CD8-positive, alpha-beta memory T cell (primary cell): ENCODE results near the gene LRCH1. TPM values are rescaled to one million over a fixed set of nuclear protein-coding genes. Genes with fewer than 3 reads are reported as not detected.

Source experiments
- CTCF ChIA-PET: fragments of 350-600 bp; sonication (Branson Sonifier 250); formaldehyde crosslinking; loops from one replicate; lab custom pipeline; 2021; ENCODE audit warnings: antibody characterized with exemption; lab: Charles Lee
- POLR2A ChIA-PET: fragments of 350-600 bp; sonication (Branson Sonifier 250); formaldehyde crosslinking; loops from one replicate; lab custom pipeline; 2021; ENCODE audit warnings: antibody characterized with exemption; lab: Charles Lee
- DNase-seq, 5 donors: peaks; one replicate each; pipeline versions ENCODE4 v3.0.0 to v3.0.0-alpha.2; 2020 to 2022; ENCODE audit warnings: mixed read lengths in 1 of 5
- H3K27ac ChIP-seq: one replicate; pipeline ENCODE4 v1.7.0; 2013; ENCODE audit warnings: low read depth, mild to moderate bottlenecking, low read length, moderate library complexity
- H3K27me3 ChIP-seq: 2 replicates; pipeline ENCODE4 v1.7.0; 2013; ENCODE audit warnings: low read length, mild to moderate bottlenecking; ENCODE audit not compliant: insufficient read depth, poor library complexity, severe bottlenecking
- H3K36me3 ChIP-seq: 2 replicates; pipeline ENCODE4 v1.7.0; 2013; ENCODE audit warnings: mild to moderate bottlenecking, low read length, moderate library complexity; ENCODE audit not compliant: insufficient read depth
- H3K4me1 ChIP-seq: 2 replicates; pipeline ENCODE4 v1.7.0; 2013; ENCODE audit warnings: mild to moderate bottlenecking, low read length, moderate library complexity; ENCODE audit not compliant: insufficient read depth
- H3K4me3 ChIP-seq: 2 replicates; pipeline ENCODE4 v1.7.0; 2013; ENCODE audit warnings: mild to moderate bottlenecking, low read length
- H3K9me3 ChIP-seq: 2 replicates; pipeline ENCODE4 v1.7.0; 2013; ENCODE audit warnings: mild to moderate bottlenecking, low read length
- H3K27ac Mint-ChIP-seq, 8 donors: one replicate each; pipeline ENCODE4 v1.8.0; 2020 to 2021; ENCODE audit warnings: mixed read lengths in 8 of 8, mild to moderate bottlenecking in 6 of 8, inconsistent platforms in 3 of 8, moderate library complexity in 3 of 8
- H3K27me3 Mint-ChIP-seq, 2 donors: one replicate each; pipeline ENCODE4 v1.8.0; 2020 to 2021; ENCODE audit warnings: mixed read lengths in 2 of 2, mild to moderate bottlenecking in 1 of 2, moderate library complexity in 1 of 2
- H3K36me3 Mint-ChIP-seq, 3 donors: one replicate each; pipeline ENCODE4 v1.8.0; 2020 to 2021; ENCODE audit warnings: mixed read lengths in 3 of 3, inconsistent platforms in 1 of 3, mild to moderate bottlenecking in 1 of 3
- H3K4me1 Mint-ChIP-seq, 3 donors: one replicate each; pipeline ENCODE4 v1.8.0; 2020 to 2021; ENCODE audit warnings: mixed read lengths in 3 of 3, inconsistent platforms in 1 of 3, mild to moderate bottlenecking in 1 of 3
- H3K4me3 Mint-ChIP-seq, 7 donors: one replicate each; pipeline ENCODE4 v1.8.0; 2020 to 2021; ENCODE audit warnings: mixed read lengths in 7 of 7, mild to moderate bottlenecking in 6 of 7, moderate library complexity in 4 of 7, inconsistent platforms in 2 of 7
- H3K9me3 Mint-ChIP-seq, 5 donors: one replicate each; pipeline ENCODE4 v1.8.0; 2020 to 2022; ENCODE audit warnings: mixed read lengths in 5 of 5, mild to moderate bottlenecking in 3 of 5, moderate library complexity in 2 of 5, inconsistent platforms in 1 of 5
- polyA plus RNA-seq: library from polyadenylated mRNA; unstranded; fragments of 300-500 nt; fragmentation: Illumina TruSeq; gene quantifications from one replicate; pipeline ENCODE4 v1.2.3, GENCODE V29; 2021
- total RNA-seq, 2 experiments: library from RNA; stranded (reverse); gene quantifications; one replicate each; pipeline ENCODE4 v1.2.3, GENCODE V29; 2021

LRCH1 gene
- total and polyA plus RNA-seq, 3 experiments from 2014 or later: 4.9 to 17.8 (median 16.7) TPM

- Mint-ChIP-seq H3K9me3 (no peaks in the 10 kb centered on the region), H3K27me3 (no peaks in the 10 kb centered on the region), H3K4me3 (peak overlapping the region in 4 of 7 donors; percentile 4 to 51 (median 28)), H3K36me3 (no peaks in the 10 kb centered on the region), H3K4me1 (peaks cover 70 to 93% (median 91%) of the 10 kb centered on the region in 3 donors), H3K27ac (peak overlapping the region in 2 of 8 donors; percentile 58 to 92)
- H3K27me3 ChIP-seq: no peaks in the 10 kb centered on the region
- H3K9me3 ChIP-seq: no peaks in the 10 kb centered on the region
- no peaks in the 10 kb centered on the region for H3K36me3 ChIP-seq
- no peak for DNase-seq
- POLR2A ChIA-PET: no interaction called here
- H3K4me1 ChIP-seq: peaks cover 49% of the 10 kb centered on the region
- H3K4me3 ChIP-seq: no peak overlapping the region
- CTCF ChIA-PET: no interaction called here
- H3K27ac ChIP-seq: no peak overlapping the region
Observed at GRCh38 chr13:46598140-46598819, 45.3 kb downstream of the LRCH1 start.

- Histone ChIP-seq H3K36me3 (no peaks in the 10 kb centered on the region), H3K9me3 (no peaks in the 10 kb centered on the region), H3K4me1 (peaks cover 45% of the 10 kb centered on the region), H3K27me3 (no peaks in the 10 kb centered on the region), H3K4me3 (no peak overlapping the region), H3K27ac (no peak overlapping the region)
- peaks cover 65 to 89% (median 87%) of the 10 kb centered on the region in 3 donors for H3K4me1 Mint-ChIP-seq
- no peaks in the 10 kb centered on the region for H3K36me3 Mint-ChIP-seq
- peak overlapping the region in 2 of 8 donors; percentile 3 to 60 for H3K27ac Mint-ChIP-seq
- no peaks in the 10 kb centered on the region for H3K9me3 Mint-ChIP-seq
- peak overlapping the region in 2 of 7 donors; percentile 1 to 4 for H3K4me3 Mint-ChIP-seq
- H3K27me3 Mint-ChIP-seq: no peaks in the 10 kb centered on the region
- ChIA-PET CTCF (no interaction called here), POLR2A (no interaction called here)
- DNase-seq: no peak
Observed at GRCh38 chr13:46598820-46599180, 45.8 kb downstream of the LRCH1 start.

GRCh38 chr13:46600943-46601311 lies 48.0 kb downstream of the LRCH1 start:
- Histone ChIP-seq H3K27me3 (no peaks in the 10 kb centered on the region), H3K9me3 (no peaks in the 10 kb centered on the region), H3K4me1 (peaks cover 32% of the 10 kb centered on the region), H3K4me3 (no peak overlapping the region), H3K36me3 (no peaks in the 10 kb centered on the region), H3K27ac (no peak overlapping the region)
- Mint-ChIP-seq H3K27me3 (no peaks in the 10 kb centered on the region), H3K4me1 (peaks cover 67 to 89% (median 88%) of the 10 kb centered on the region in 3 donors), H3K36me3 (no peaks in the 10 kb centered on the region), H3K4me3 (peak overlapping the region in 1 of 7 donors; percentile 2), H3K27ac (peak overlapping the region in 1 of 8 donors; percentile 40), H3K9me3 (no peaks in the 10 kb centered on the region)
- ChIA-PET CTCF (no interaction called here), POLR2A (no interaction called here)
- no peak for DNase-seq

- Histone ChIP-seq H3K9me3 (no peaks in the 10 kb centered on the region), H3K4me1 (peaks cover 40% of the 10 kb centered on the region), H3K27ac (no peak overlapping the region), H3K4me3 (no peak overlapping the region), H3K36me3 (no peaks in the 10 kb centered on the region), H3K27me3 (no peaks in the 10 kb centered on the region)
- CTCF ChIA-PET: interaction anchor here (0.6 kb wide), 1 partner anchor 90 kb away, joined by 3 read pairs; no protein-coding TSS in a partner anchor
- Mint-ChIP-seq H3K27me3 (no peaks in the 10 kb centered on the region), H3K27ac (no peak overlapping the region), H3K9me3 (no peaks in the 10 kb centered on the region), H3K4me1 (peaks cover 80 to 93% (median 91%) of the 10 kb centered on the region in 3 donors), H3K4me3 (no peak overlapping the region), H3K36me3 (no peaks in the 10 kb centered on the region)
- POLR2A ChIA-PET: no interaction called here
- no peak for DNase-seq
Observed at GRCh38 chr13:46602531-46602930, 49.6 kb downstream of the LRCH1 start.

GRCh38 chr13:46603165-46603603 lies 50.2 kb downstream of the LRCH1 start:
- Mint-ChIP-seq H3K27ac (peak overlapping the region in 1 of 8 donors; percentile 8), H3K27me3 (no peaks in the 10 kb centered on the region), H3K9me3 (no peaks in the 10 kb centered on the region), H3K36me3 (no peaks in the 10 kb centered on the region), H3K4me3 (no peak overlapping the region), H3K4me1 (peaks cover 80 to 93% (median 91%) of the 10 kb centered on the region in 3 donors)
- Histone ChIP-seq H3K36me3 (no peaks in the 10 kb centered on the region), H3K9me3 (no peaks in the 10 kb centered on the region), H3K27me3 (no peaks in the 10 kb centered on the region), H3K4me1 (peaks cover 40% of the 10 kb centered on the region), H3K4me3 (no peak overlapping the region), H3K27ac (no peak overlapping the region)
- no peak for DNase-seq
- CTCF ChIA-PET: no interaction called here
- POLR2A ChIA-PET: no interaction called here

GRCh38 chr13:46604226-46604990 lies 51.4 kb downstream of the LRCH1 start:
- Histone ChIP-seq H3K9me3 (no peaks in the 10 kb centered on the region), H3K36me3 (no peaks in the 10 kb centered on the region), H3K4me3 (no peak overlapping the region), H3K27ac (no peak overlapping the region), H3K4me1 (peaks cover 40% of the 10 kb centered on the region), H3K27me3 (no peaks in the 10 kb centered on the region)
- Mint-ChIP-seq H3K27ac (no peak overlapping the region), H3K36me3 (no peaks in the 10 kb centered on the region), H3K4me3 (no peak overlapping the region), H3K9me3 (no peaks in the 10 kb centered on the region), H3K4me1 (peaks cover 72 to 91% (median 84%) of the 10 kb centered on the region in 3 donors), H3K27me3 (no peaks in the 10 kb centered on the region)
- no peak for DNase-seq
- POLR2A ChIA-PET: no interaction called here
- CTCF ChIA-PET: no interaction called here

GRCh38 chr13:46605076-46605824 lies 52.3 kb downstream of the LRCH1 start:
- no peak overlapping the region for H3K4me3 ChIP-seq
- H3K36me3 ChIP-seq: no peaks in the 10 kb centered on the region
- peaks cover 40% of the 10 kb centered on the region for H3K4me1 ChIP-seq
- H3K36me3 Mint-ChIP-seq: no peaks in the 10 kb centered on the region
- no peaks in the 10 kb centered on the region for H3K9me3 Mint-ChIP-seq
- H3K27me3 ChIP-seq: no peaks in the 10 kb centered on the region
- no peak overlapping the region for H3K27ac Mint-ChIP-seq
- no peak overlapping the region for H3K4me3 Mint-ChIP-seq
- ChIA-PET CTCF (no interaction called here), POLR2A (no interaction called here)
- H3K27ac ChIP-seq: no peak overlapping the region
- H3K27me3 Mint-ChIP-seq: no peaks in the 10 kb centered on the region
- H3K4me1 Mint-ChIP-seq: peaks cover 72 to 91% (median 79%) of the 10 kb centered on the region in 3 donors
- DNase-seq: no peak
- H3K9me3 ChIP-seq: no peaks in the 10 kb centered on the region
